Uterus (tissue), 2 donors: ENCODE data around the gene UBAP1L.

Experiments
- POLR2A ChIP-seq, 2 donors: fragments of 450-650 bp; IDR thresholded peaks; one replicate each; pipeline ENCODE4 v1.6.1; 2016; ENCODE audit warnings: antibody characterized with exemption in 2 of 2, mild to moderate bottlenecking in 1 of 2, moderate library complexity in 1 of 2
- TF ChIP-seq, protein P1 (sequence below), 4 experiments: fragments of 200-600 bp in 2 of 4; fragments of 450-650 bp in 2 of 4; sonication (generic) in 2 of 4; IDR thresholded peaks; one replicate each; pipeline ENCODE4 v1.5.1; 2016 to 2019; ENCODE audit warnings: antibody characterized with exemption in 4 of 4, mild to moderate bottlenecking in 2 of 4, moderate library complexity in 1 of 4

GRCh38 chr15:65056106-65056505, 58.9 kb downstream of the UBAP1L start:
- TF ChIP-seq POLR2A (IDR thresholded peaks at IDR 0.05): no peak
- TF ChIP-seq, protein P1, sequence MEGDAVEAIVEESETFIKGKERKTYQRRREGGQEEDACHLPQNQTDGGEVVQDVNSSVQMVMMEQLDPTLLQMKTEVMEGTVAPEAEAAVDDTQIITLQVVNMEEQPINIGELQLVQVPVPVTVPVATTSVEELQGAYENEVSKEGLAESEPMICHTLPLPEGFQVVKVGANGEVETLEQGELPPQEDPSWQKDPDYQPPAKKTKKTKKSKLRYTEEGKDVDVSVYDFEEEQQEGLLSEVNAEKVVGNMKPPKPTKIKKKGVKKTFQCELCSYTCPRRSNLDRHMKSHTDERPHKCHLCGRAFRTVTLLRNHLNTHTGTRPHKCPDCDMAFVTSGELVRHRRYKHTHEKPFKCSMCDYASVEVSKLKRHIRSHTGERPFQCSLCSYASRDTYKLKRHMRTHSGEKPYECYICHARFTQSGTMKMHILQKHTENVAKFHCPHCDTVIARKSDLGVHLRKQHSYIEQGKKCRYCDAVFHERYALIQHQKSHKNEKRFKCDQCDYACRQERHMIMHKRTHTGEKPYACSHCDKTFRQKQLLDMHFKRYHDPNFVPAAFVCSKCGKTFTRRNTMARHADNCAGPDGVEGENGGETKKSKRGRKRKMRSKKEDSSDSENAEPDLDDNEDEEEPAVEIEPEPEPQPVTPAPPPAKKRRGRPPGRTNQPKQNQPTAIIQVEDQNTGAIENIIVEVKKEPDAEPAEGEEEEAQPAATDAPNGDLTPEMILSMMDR (IDR thresholded peaks at IDR 0.05): no peak
